Epidermal melanocyte (primary cell): ENCODE data around the gene PACSIN2.

Source experiments
- DNase-seq: peaks from one replicate; pipeline ENCODE4 v3.0.0; 2011; ENCODE audit warnings: low spot score; ENCODE audit not compliant: insufficient read length

PACSIN2 gene

DNA sequence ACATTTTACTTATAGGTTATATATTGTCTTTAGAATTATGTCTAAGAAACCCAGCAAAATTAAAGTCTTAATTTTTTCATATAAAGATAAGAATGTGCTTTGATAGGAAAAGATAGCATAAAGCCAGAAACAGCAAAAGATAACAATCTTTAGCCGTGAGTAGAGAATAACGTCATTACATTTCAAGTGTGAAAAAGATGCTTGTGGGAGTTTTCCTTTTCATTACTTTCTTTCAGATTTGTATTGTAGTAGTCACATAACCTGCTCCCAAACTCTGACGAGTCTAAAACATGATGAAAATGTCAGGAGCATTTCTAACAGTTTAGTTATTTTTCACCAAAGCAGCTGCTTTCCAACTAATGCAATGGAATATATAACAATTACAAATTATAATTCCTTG, 189.2 kb downstream of the PACSIN2 start:
- no peak for DNase-seq

DNA sequence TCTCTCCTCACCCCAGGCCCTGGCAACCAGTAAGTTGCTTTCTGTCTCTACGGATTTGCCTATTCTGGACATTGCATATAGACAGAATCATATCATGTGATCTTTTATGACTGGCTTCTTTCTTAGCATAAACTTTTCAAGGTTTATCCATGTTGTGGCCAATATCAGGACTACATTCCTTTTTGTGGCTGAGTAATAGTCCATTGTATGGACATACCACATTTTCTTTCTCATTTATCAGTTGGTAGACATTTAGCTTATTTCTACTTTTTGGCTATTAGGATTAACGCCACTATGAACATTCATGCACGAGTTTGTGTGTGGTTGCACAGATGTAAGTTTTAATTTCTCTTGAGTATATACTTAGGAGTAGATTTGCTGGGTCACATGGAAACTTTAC, 193.6 kb downstream of the PACSIN2 start:
- DNase-seq, result no peak

DNA sequence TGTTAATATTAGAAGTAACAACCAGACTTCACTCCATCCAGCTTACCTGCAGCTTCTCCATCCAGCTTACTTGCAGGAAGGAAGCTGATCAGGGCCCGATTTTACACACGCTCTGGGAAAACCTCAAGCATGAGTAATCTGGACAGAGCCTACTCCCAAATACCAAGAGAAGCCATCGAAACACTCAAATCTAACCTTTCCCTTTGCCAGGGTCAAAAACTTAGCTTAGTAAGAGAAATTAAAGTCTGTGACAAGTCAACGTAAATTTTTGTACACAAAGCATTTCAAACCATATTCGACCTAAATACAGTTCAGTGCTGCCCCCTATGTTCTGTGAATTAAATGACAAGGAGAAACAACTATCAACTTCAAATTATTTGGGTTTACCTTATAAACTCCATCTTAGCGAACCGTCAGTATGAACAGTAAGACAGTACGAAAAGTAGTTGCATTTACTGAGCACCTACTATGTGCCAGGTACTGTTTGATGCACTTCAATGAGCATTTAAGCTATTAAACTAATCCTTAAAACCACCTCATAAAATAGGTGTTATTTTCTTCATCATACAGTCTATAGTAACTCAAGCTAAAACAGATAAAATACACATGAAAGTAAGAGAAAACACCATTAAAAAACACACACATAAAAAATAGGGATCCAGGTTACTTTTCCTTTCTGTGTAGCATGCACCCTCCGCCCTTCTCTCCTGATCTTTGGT, 194.7 kb downstream of the PACSIN2 start:
- no peak for DNase-seq
